Effector memory CD4-positive, alpha-beta T cell (primary cell): Measurements from ENCODE around the gene PET100.

Experiments
- DNase-seq, 3 donors: peaks; one replicate each; pipeline ENCODE4 v3.0.0-alpha.2; 2020
- H3K27ac ChIP-seq: 2 replicates; pipeline ENCODE4 v1.7.0; 2013; ENCODE audit warnings: mild to moderate bottlenecking, low read length, moderate library complexity; ENCODE audit not compliant: insufficient read depth, poor library complexity, severe bottlenecking
- H3K27me3 ChIP-seq: replicated peaks from 2 replicates; pipeline ENCODE4 v1.7.0; 2013; ENCODE audit warnings: mild to moderate bottlenecking, low read length; ENCODE audit not compliant: insufficient read depth, control insufficient read depth, poor library complexity, severe bottlenecking
- H3K36me3 ChIP-seq: 2 replicates; pipeline ENCODE4 v1.7.0; 2013; ENCODE audit warnings: mild to moderate bottlenecking, low read length, moderate library complexity; ENCODE audit not compliant: control insufficient read depth, insufficient read depth
- H3K4me1 ChIP-seq: 2 replicates; pipeline ENCODE4 v1.7.0; 2013; ENCODE audit warnings: low read length, mild to moderate bottlenecking; ENCODE audit not compliant: control insufficient read depth, insufficient read depth, poor library complexity, severe bottlenecking
- H3K4me3 ChIP-seq: 2 replicates; pipeline ENCODE4 v1.7.0; 2013; ENCODE audit warnings: low read length, low read depth, mild to moderate bottlenecking; ENCODE audit not compliant: insufficient read depth, poor library complexity, severe bottlenecking
- H3K9me3 ChIP-seq: 2 replicates; pipeline ENCODE4 v1.7.0; 2013; ENCODE audit warnings: mild to moderate bottlenecking, low read length, moderate library complexity; ENCODE audit not compliant: control insufficient read depth

The PET100 gene

GRCh38 chr19:7650148-7650547, 20.6 kb downstream of the PET100 start:
- H3K9me3 ChIP-seq, result no peaks in the 10 kb centered on the region
- H3K36me3 ChIP-seq, result peaks cover under 1% of the 10 kb centered on the region
- no peak for DNase-seq
- H3K4me3 ChIP-seq, result no peak overlapping the region
- H3K4me1 ChIP-seq, result peaks cover 4% of the 10 kb centered on the region
- H3K27me3 ChIP-seq, result no peaks in the 10 kb centered on the region
- H3K27ac ChIP-seq, result no peak overlapping the region

- Histone ChIP-seq H3K27ac (peak overlapping the region; percentile 48), H3K4me3 (peak overlapping the region; percentile 35)
Measured at GRCh38 chr19:7652061-7652641, 22.6 kb downstream of the PET100 start.

GRCh38 chr19:7654401-7654800, 24.8 kb downstream of the PET100 start:
- no peaks in the 10 kb centered on the region for H3K27me3 ChIP-seq
- H3K9me3 ChIP-seq, result no peaks in the 10 kb centered on the region
- peaks cover 11% of the 10 kb centered on the region for H3K4me1 ChIP-seq
- H3K27ac ChIP-seq, result no peak overlapping the region
- H3K36me3 ChIP-seq, result no peaks in the 10 kb centered on the region
- H3K4me3 ChIP-seq, result no peak overlapping the region
- DNase-seq, result no peak

More at GRCh38 chr19:7652061-7652641, 22.6 kb downstream of the PET100 start:
- Histone ChIP-seq H3K4me1 (peaks cover 4% of the 10 kb centered on the region), H3K36me3 (no peaks in the 10 kb centered on the region), H3K9me3 (no peaks in the 10 kb centered on the region), H3K27me3 (no peaks in the 10 kb centered on the region)
- peak; percentile 78 to 87 (median 86) for DNase-seq

GRCh38 chr19:7655581-7655980, 26.0 kb downstream of the PET100 start:
- DNase-seq, result no peak
- Histone ChIP-seq H3K4me3 (no peak overlapping the region), H3K9me3 (no peaks in the 10 kb centered on the region), H3K27me3 (no peaks in the 10 kb centered on the region), H3K36me3 (no peaks in the 10 kb centered on the region), H3K27ac (no peak overlapping the region), H3K4me1 (peaks cover 11% of the 10 kb centered on the region)

- Histone ChIP-seq H3K27me3 (no peaks in the 10 kb centered on the region), H3K4me1 (peaks cover 7% of the 10 kb centered on the region), H3K9me3 (no peaks in the 10 kb centered on the region), H3K27ac (no peak overlapping the region), H3K36me3 (no peaks in the 10 kb centered on the region), H3K4me3 (no peak overlapping the region)
- DNase-seq, result no peak
Measured at GRCh38 chr19:7657131-7657751, 27.6 kb downstream of the PET100 start.

GRCh38 chr19:7658219-7658686, 28.7 kb downstream of the PET100 start:
- H3K27me3 ChIP-seq, result no peaks in the 10 kb centered on the region
- H3K27ac ChIP-seq, result peak overlapping the region; percentile 27
- peaks cover 7% of the 10 kb centered on the region for H3K4me1 ChIP-seq
- H3K9me3 ChIP-seq, result no peaks in the 10 kb centered on the region
- DNase-seq, result no peak
- H3K4me3 ChIP-seq, result peak overlapping the region; percentile 9
- no peaks in the 10 kb centered on the region for H3K36me3 ChIP-seq

DNA sequence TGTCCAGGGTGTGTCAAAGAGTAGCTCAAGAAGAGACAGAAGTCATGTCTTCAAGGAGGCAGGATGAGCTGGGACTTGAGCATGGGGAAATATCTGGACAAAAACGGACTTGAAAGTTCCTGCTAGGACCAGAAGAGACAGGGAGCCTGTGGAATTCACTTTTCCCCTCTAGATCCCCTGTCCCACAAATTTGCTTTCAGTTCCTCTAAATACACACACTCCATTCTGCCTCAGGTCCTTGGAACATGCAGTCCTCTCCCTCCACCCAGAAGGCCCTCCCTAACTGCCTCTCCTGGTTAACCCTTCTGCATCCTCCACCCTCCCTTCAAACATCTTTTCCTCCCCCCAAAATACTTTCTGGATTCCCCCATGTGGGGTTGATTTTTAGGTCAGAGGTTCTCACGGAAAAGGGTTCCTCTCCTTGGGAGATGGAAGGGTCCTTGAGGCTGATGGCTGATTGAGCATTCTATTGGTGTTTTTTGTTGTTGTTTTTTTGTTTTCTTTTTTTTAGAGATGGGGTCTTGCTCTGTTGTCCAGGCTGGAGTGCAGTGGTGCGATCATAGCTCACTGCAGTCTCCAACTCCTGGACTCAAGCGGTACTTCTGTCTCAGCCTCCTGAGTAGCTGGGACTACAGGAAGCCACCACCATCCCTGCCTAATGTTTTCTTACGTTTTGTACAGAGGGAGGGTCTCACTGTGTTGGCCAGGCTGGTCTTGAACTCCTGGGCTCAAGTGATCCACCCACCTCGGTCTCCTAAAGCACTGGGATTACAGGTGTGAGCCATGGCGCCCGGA, 32.3 kb downstream of the PET100 start:
- no peaks in the 10 kb centered on the region for H3K9me3 ChIP-seq
- no peaks in the 10 kb centered on the region for H3K27me3 ChIP-seq
- H3K36me3 ChIP-seq, result no peaks in the 10 kb centered on the region
- H3K27ac ChIP-seq, result no peak overlapping the region
- no peak overlapping the region for H3K4me3 ChIP-seq
- no peak for DNase-seq
- peaks cover 7% of the 10 kb centered on the region for H3K4me1 ChIP-seq

DNA sequence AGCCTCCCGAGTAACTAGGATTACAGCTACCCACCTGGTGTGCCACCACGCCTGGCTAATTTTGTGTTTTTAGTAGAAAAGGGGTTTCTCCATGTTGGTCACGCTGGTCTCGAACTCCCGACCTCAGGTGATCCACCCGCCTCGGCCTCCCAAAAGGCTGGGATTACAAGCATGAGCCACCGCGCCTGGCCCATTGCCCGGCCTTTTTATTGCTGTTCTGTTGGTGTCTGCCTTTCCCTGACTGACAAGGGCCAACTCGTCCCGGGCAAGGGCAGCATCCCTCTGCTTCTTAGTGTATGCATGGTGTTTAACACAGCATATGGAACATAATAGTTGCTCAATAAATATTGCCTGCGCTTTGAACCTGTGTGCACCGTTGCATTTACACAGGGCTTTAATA, 33.1 kb downstream of the PET100 start:
- no peaks in the 10 kb centered on the region for H3K9me3 ChIP-seq
- no peak for DNase-seq
- H3K36me3 ChIP-seq, result no peaks in the 10 kb centered on the region
- H3K4me1 ChIP-seq, result peaks cover 7% of the 10 kb centered on the region
- no peak overlapping the region for H3K27ac ChIP-seq
- no peak overlapping the region for H3K4me3 ChIP-seq
- no peaks in the 10 kb centered on the region for H3K27me3 ChIP-seq

GRCh38 chr19:7663706-7664105, 34.1 kb downstream of the PET100 start:
- H3K27ac ChIP-seq, result no peak overlapping the region

GRCh38 chr19:7665076-7665475, 35.5 kb downstream of the PET100 start:
- peaks cover under 1% of the 10 kb centered on the region for H3K4me1 ChIP-seq
- no peak overlapping the region for H3K27ac ChIP-seq
- no peak overlapping the region for H3K4me3 ChIP-seq
- H3K36me3 ChIP-seq, result no peaks in the 10 kb centered on the region
- H3K27me3 ChIP-seq, result no peaks in the 10 kb centered on the region
- DNase-seq, result no peak
- no peaks in the 10 kb centered on the region for H3K9me3 ChIP-seq

More at GRCh38 chr19:7663706-7664105, 34.1 kb downstream of the PET100 start:
- no peak for DNase-seq
- no peaks in the 10 kb centered on the region for H3K36me3 ChIP-seq
- H3K4me3 ChIP-seq, result no peak overlapping the region
- H3K9me3 ChIP-seq, result no peaks in the 10 kb centered on the region
- H3K4me1 ChIP-seq, result no peaks in the 10 kb centered on the region
- H3K27me3 ChIP-seq, result no peaks in the 10 kb centered on the region
